GM20000 (cell line): ENCODE measurements around the gene MERTK.

Experiments used
- DNase-seq: peaks from one replicate; pipeline ENCODE4 v3.0.0; 2012; ENCODE audit warnings: low spot score
- TF ChIP-seq, protein P1 (sequence below): IDR thresholded peaks from 2 replicates; pipeline ENCODE4 v1.5.1; 2012; ENCODE audit warnings: mild to moderate bottlenecking, control low read depth; ENCODE audit errors: extremely low read depth, missing control alignments

Gene MERTK

DNA sequence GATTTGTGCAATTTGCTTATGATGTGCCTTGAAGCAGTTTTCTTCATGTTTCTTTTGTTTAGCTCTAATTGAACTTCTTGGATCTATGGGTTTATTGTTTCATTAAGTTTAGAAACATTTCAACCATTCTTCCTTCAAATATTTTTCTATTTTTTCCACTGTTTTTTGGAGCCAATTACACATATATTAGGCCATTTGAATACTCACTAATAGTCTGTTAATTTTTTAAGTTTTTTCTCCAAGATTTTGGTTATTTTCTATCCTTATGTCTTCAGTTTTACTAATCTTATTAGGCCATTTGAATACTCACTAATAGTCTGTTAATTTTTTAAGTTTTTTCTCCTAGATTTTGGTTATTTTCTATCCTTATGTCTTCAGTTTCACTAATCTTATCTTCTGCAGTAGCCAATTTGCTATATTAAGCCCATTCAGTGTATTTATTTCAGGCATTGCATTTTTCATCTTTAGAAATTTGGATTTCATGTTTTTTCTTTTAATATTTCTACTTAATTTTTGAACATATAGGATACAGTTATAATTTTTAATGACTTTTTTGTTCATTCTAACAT, 147.1 kb downstream of the MERTK start:
- DNase-seq, result no peak
- TF ChIP-seq, protein P1, sequence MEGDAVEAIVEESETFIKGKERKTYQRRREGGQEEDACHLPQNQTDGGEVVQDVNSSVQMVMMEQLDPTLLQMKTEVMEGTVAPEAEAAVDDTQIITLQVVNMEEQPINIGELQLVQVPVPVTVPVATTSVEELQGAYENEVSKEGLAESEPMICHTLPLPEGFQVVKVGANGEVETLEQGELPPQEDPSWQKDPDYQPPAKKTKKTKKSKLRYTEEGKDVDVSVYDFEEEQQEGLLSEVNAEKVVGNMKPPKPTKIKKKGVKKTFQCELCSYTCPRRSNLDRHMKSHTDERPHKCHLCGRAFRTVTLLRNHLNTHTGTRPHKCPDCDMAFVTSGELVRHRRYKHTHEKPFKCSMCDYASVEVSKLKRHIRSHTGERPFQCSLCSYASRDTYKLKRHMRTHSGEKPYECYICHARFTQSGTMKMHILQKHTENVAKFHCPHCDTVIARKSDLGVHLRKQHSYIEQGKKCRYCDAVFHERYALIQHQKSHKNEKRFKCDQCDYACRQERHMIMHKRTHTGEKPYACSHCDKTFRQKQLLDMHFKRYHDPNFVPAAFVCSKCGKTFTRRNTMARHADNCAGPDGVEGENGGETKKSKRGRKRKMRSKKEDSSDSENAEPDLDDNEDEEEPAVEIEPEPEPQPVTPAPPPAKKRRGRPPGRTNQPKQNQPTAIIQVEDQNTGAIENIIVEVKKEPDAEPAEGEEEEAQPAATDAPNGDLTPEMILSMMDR, result no peak

DNA sequence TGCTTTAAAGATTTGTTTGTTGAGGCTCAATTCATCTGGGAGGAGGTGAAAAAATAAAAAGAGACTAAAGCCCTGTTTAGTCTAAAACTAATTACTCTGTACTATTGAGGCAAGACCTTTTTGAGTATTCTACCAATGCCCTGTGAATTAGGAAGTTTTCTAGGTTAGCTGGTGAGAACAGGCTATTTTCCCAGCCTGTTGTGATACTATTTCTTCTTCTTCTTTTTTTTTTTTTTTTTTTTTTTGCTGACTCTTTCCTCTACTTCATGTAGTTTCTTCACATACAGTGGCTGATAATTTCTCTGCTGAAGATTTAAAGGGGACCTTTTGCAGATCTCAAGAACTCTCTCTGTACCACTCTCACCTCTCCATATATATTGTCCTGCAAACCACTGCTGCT, 147.8 kb downstream of the MERTK start:
- TF ChIP-seq, protein P1, result no peak
- no peak for DNase-seq

DNA sequence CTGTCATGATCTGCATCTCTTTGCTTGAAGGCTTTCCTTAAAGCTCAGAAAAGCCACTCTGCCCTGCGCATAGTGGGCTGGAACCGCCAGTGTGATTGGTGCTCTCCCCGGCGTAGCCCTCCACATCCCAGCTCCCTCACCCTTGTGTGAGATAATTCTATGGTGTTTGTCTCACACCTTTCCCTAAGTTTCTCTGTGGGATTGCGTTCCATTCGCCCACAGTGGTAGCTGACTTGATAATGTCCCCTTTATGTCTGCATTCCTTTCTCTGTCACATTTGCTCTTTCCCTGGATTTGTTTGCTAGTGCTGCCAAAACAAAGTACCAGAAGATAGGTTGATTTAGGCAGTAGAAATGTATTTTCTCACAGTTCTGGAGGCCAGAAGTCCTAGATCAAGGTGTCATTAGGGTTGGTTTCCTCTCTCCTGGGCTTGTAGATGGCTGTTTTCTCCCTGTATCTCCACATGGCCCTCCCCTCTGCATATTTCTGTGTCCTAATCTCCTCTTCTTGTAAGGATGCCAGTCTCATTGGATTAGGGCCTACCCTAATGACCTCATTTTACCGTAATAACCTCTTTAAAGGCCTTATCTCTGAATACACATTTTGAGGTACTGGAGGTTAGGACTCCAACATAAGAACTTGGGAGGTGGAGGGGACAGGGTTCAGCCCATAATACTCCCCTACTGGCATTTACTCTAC, 149.3 kb downstream of the MERTK start:
- TF ChIP-seq, protein P1, result no peak
- DNase-seq, result no peak

DNA sequence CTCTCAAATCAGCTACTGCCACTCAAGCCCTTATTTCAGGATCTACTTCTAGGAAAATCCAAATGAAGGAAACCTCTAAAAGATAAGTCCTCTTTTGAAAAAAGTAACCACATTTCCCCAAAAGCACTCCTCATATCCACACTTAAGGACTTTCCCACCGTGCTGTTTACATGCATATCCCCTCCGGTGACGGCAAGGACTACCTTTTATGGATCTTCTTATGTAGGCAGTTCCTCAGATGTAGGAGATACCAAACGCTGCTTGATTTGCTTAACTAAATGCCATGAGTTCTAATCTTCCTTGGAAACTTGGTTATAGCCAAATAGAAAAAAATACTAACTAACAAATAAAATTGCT, 149.8 kb downstream of the MERTK start:
- TF ChIP-seq, protein P1, result no peak
- DNase-seq, result no peak

DNA sequence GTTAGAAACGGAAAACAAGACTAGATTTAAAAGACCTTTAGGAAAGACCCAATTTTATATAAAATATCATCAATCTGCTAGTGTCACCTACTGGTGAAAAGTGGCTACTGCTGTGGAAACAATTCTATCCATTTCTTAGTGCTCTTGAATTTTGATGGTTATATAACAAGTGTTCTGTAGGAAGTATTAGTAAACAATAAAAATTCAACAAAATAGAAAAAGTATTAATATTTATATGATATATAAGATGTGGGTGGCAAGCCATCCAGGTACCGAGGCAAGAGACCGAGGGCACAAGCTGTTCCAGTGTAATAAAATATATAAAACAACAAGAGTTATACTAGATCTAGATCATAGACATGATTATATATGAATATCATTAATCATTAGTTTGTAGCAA, 150.5 kb downstream of the MERTK start:
- TF ChIP-seq, protein P1, result peak; percentile 49
- DNase-seq, result peak; percentile 33

DNA sequence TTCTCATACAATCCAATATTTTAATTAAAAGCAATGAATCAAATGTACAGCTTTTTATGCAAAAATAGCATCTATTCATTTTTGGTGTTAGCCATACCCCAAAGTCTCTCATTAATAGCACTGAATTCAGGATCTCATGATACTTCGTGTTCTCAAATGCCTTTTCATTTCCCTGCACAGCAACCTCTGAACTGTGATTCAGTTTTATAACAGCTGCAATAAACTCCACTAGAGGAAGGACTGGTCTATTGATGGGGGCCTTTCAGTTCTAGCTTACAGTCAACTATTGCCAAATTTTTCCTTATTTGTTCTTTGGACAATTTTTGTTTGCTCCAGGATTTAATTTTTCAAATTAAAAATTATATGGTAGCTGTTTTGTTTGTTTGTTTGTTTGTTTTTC, 151.9 kb downstream of the MERTK start:
- DNase-seq, result no peak
- TF ChIP-seq, protein P1, result no peak

DNA sequence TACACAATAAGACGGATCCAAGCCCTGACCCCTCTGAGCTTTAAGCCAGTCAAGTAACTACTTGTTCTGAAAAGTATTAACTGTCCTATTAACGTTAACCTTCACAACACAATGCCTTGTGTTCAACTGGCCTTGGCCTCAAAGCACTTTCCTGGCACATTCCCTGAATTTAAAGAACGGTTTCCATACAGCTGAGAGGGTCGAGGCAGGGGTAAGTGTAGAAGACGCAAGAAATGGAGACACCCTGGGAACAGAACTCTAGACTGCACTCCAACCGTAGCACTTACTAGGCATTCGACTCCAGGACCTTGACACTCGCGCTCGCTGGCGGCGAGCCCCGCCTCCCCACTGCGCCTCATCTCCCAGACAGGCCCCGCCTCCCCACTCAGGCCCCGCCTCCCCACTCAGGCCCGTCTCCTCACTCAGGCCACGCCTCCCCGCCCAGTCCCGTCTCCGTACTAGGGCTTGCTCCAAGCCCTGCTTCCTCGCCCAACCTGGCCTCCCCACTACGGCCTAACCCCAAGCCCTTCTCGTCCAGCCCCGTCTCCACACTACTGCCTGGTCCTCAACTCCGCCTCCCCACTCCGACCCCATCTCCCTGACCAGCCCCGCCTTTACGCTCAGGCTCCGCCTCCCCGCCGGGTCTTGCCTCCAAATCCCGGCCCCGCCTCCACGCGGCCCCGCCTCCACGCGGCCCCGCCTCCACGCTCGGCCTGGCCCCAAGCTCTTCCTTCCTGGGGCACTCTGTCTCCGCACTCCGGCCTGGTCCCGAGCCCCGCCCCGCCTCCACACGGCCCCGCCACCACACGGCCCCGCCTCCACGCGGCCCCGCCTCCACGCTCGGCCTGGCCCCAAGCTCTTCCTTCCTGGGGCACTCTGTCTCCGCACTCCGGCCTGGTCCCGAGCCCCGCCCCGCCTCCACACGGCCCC, 155.8 kb downstream of the MERTK start:
- TF ChIP-seq, protein P1, result no peak
- DNase-seq, result peak; percentile 91
